Hepatocyte (in vitro differentiated cells): ENCODE data around the gene NBR1.

ENCODE experiments used
- EZH2 ChIP-seq: fragments of 200-600 bp; sonication (generic); IDR thresholded peaks from 2 replicates; pipeline ENCODE4 v1.6.1; 2016; ENCODE audit warnings: antibody characterized with exemption, mild to moderate bottlenecking, borderline replicate concordance
- EZH2phosphoT487 ChIP-seq: fragments of 200-600 bp; sonication (generic); IDR thresholded peaks from one replicate; pipeline ENCODE4 v1.6.1; 2018; ENCODE audit warnings: antibody characterized with exemption, mild to moderate bottlenecking, low read depth, moderate library complexity; ENCODE audit not compliant: unreplicated experiment, severe bottlenecking
- TF ChIP-seq, protein P1 (sequence below): fragments of 200-600 bp; sonication (generic); IDR thresholded peaks from 2 replicates; pipeline ENCODE4 v1.5.1; 2016; ENCODE audit warnings: antibody characterized with exemption, mild to moderate bottlenecking; ENCODE audit not compliant: poor library complexity

DNA sequence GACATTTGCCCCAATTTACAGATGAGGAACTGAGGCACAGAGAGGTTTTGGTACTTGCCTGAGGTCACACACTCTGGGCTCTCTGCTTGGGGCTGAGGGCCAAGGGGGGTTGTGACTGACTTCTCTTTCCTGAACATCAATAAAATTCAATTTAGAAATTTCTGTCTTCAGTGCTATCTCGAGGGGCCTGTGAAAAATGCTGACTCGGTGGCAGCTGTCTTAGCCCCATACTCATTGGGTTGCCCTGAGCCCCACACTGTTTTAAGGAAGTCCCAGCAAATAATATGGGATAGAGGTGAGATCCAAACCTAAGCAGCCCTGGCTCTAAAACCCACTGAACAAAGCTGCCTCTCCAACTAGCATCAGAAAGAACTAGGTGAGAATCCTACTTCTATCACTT lies 38.9 kb upstream of the NBR1 start:
- TF ChIP-seq, protein P1, sequence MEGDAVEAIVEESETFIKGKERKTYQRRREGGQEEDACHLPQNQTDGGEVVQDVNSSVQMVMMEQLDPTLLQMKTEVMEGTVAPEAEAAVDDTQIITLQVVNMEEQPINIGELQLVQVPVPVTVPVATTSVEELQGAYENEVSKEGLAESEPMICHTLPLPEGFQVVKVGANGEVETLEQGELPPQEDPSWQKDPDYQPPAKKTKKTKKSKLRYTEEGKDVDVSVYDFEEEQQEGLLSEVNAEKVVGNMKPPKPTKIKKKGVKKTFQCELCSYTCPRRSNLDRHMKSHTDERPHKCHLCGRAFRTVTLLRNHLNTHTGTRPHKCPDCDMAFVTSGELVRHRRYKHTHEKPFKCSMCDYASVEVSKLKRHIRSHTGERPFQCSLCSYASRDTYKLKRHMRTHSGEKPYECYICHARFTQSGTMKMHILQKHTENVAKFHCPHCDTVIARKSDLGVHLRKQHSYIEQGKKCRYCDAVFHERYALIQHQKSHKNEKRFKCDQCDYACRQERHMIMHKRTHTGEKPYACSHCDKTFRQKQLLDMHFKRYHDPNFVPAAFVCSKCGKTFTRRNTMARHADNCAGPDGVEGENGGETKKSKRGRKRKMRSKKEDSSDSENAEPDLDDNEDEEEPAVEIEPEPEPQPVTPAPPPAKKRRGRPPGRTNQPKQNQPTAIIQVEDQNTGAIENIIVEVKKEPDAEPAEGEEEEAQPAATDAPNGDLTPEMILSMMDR: no peak
- TF ChIP-seq EZH2 (no peak), EZH2phosphoT487 (no peak)
